PC-3 (cell line): Measurements from ENCODE around the gene CHAF1B. TPM values are rescaled to one million over a fixed set of nuclear protein-coding genes. Genes with fewer than 3 reads are reported as not detected.
"Not testable (repeated sequence)": the region's sequence is repeated elsewhere in the genome, so short reads cannot be mapped to it uniquely, and the experiment has no call there.

Experiments used
- ATAC-seq: fragments of 200-7000 bp; cut with Tn5 transposase; 2 replicates; pipeline ENCODE4 v1.9.1; 2020; ENCODE audit warnings: mild to moderate bottlenecking, moderate library complexity
- BruUV-seq: library from RNA; stranded (reverse); fragments of 400-500 nt; replicated peaks from 2 replicates; lab custom pipeline; 2021; lab: Mats Ljungman, UMichigan
- CTCF ChIA-PET: fragments of 300-600 bp; sonication (Branson Sonifier 250); formaldehyde crosslinking; loops from one replicate; lab custom pipeline; 2022; ENCODE audit warnings: antibody characterized with exemption; lab: Charles Lee
- POLR2A ChIA-PET: fragments of 300-600 bp; sonication (Branson Sonifier 250); formaldehyde crosslinking; loops from one replicate; lab custom pipeline; 2022; ENCODE audit warnings: antibody characterized with exemption; ENCODE audit not compliant: unreplicated experiment; lab: Charles Lee
- DNase-seq: peaks from one replicate; pipeline ENCODE4 v3.0.0-alpha.2; 2015
- H2AFZ ChIP-seq: fragments of 300-600 bp; sonication (generic); 2 replicates; pipeline ENCODE4 v1.6.0; 2016; ENCODE audit warnings: antibody characterized with exemption, low read length
- H3F3A ChIP-seq: fragments of 300-600 bp; sonication (generic); one replicate; pipeline ENCODE4 v1.6.0; 2017; ENCODE audit warnings: antibody characterized with exemption, low read length, control low read depth, mild to moderate bottlenecking; ENCODE audit not compliant: unreplicated experiment
- H3K27ac ChIP-seq: fragments of 300-600 bp; sonication (generic); 2 replicates; pipeline ENCODE4 v1.5.1; 2016; ENCODE audit warnings: mild to moderate bottlenecking, low read length
- H3K27me3 ChIP-seq: fragments of 300-600 bp; sonication (generic); 2 replicates; pipeline ENCODE4 v1.6.1; 2016; ENCODE audit warnings: low read length, mixed read lengths
- H3K36me3 ChIP-seq: fragments of 300-600 bp; sonication (generic); 2 replicates; pipeline ENCODE4 v1.6.1; 2016; ENCODE audit warnings: low read depth, mixed run types, low read length, mixed read lengths
- H3K4me1 ChIP-seq: fragments of 300-600 bp; sonication (generic); 2 replicates; pipeline ENCODE4 v1.5.1; 2016; ENCODE audit warnings: low read length; ENCODE audit not compliant: insufficient read depth
- H3K4me2 ChIP-seq: fragments of 300-600 bp; sonication (generic); 2 replicates; pipeline ENCODE4 v1.6.0; 2016; ENCODE audit warnings: low read length
- H3K4me3 ChIP-seq: fragments of 300-600 bp; sonication (generic); 2 replicates; pipeline ENCODE4 v1.5.1; 2016; ENCODE audit warnings: mild to moderate bottlenecking, low read length, mixed read lengths
- H3K79me2 ChIP-seq: fragments of 300-600 bp; sonication (generic); 2 replicates; pipeline ENCODE4 v1.6.1; 2017; ENCODE audit warnings: low read length, mixed read lengths
- H3K9ac ChIP-seq: fragments of 300-600 bp; sonication (generic); 2 replicates; pipeline ENCODE4 v1.6.0; 2016; ENCODE audit warnings: mild to moderate bottlenecking, low read length
- H3K9me2 ChIP-seq: fragments of 300-600 bp; sonication (generic); replicated peaks from 2 replicates; pipeline ENCODE4 v1.6.1; 2016; ENCODE audit warnings: mixed run types, low read length, mixed read lengths
- H3K9me3 ChIP-seq: fragments of 300-600 bp; sonication (generic); 2 replicates; pipeline ENCODE4 v1.6.1; 2016; ENCODE audit warnings: low read length, mixed read lengths
- H4K20me1 ChIP-seq: fragments of 300-600 bp; sonication (generic); 2 replicates; pipeline ENCODE4 v1.6.1; 2016; ENCODE audit warnings: low read length, mixed read lengths
- EZH2 ChIP-seq: fragments of 300-600 bp; sonication (generic); IDR thresholded peaks from one replicate; pipeline ENCODE4 v1.6.1; 2017; ENCODE audit warnings: antibody characterized with exemption, mild to moderate bottlenecking, low read length; ENCODE audit not compliant: unreplicated experiment
- EZH2phosphoT487 ChIP-seq: fragments of 300-600 bp; sonication (generic); IDR thresholded peaks from 2 replicates; pipeline ENCODE4 v1.6.1; 2018; ENCODE audit warnings: mild to moderate bottlenecking, antibody characterized with exemption, low read length, borderline replicate concordance
- intact Hi-C: fragments of 100-400 bp; cut with micrococcal nuclease; formaldehyde crosslinking; loops from 2 replicates; pipeline ENCODE4 v1.9.0; 2023
- total RNA-seq: library from RNA; depleted of rRNA; stranded (reverse); fragments of >200 nt; gene quantifications from 2 replicates; pipeline ENCODE4 v1.2.3, GENCODE V29; 2014
- TF ChIP-seq, protein P1 (sequence below): fragments of 300-600 bp; sonication (generic); conservative IDR thresholded peaks from 2 replicates; pipeline ENCODE4 v1.5.1; 2017; ENCODE audit warnings: antibody characterized with exemption, low read depth, mild to moderate bottlenecking, low read length

Gene CHAF1B
- total RNA-seq, 1 experiment from 2014 or later, result 19.0 TPM

DNA sequence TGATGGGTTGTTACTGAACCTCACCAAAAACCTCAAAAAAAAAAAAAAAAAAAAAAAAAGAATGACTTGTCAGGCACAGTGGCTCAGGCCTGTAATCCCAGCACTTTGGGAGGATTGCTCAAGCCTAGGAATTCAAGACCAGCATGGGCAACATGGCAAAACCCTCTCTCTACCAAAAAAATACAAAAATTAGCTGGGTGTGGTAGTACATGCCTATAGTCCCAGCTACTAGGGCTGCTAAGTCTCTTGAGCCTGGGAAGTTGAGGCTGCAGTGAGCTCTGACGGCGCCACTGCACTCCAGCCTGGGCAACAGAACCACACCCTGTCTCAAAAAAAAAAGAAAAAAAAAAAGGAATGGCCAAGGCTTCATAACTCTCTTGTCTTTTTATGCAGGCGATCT lies 11.1 kb downstream of the CHAF1B start:
- ATAC-seq, result no peak
- H3F3A ChIP-seq, result no peaks in the 10 kb centered on the region
- no peak overlapping the region for H3K9ac ChIP-seq
- no peaks in the 10 kb centered on the region for H4K20me1 ChIP-seq
- DNase-seq, result no peak
- intact Hi-C loops, result no loop called here
- no peaks in the 10 kb centered on the region for H3K9me3 ChIP-seq
- no peaks in the 10 kb centered on the region for H3K27me3 ChIP-seq
- H3K9me2 ChIP-seq, result no peaks in the 10 kb centered on the region
- H2AFZ ChIP-seq, result no peak overlapping the region
- H3K36me3 ChIP-seq, result peaks cover 21% of the 10 kb centered on the region; the same call in 1 of the 2 replicates
- TF ChIP-seq, protein P1, sequence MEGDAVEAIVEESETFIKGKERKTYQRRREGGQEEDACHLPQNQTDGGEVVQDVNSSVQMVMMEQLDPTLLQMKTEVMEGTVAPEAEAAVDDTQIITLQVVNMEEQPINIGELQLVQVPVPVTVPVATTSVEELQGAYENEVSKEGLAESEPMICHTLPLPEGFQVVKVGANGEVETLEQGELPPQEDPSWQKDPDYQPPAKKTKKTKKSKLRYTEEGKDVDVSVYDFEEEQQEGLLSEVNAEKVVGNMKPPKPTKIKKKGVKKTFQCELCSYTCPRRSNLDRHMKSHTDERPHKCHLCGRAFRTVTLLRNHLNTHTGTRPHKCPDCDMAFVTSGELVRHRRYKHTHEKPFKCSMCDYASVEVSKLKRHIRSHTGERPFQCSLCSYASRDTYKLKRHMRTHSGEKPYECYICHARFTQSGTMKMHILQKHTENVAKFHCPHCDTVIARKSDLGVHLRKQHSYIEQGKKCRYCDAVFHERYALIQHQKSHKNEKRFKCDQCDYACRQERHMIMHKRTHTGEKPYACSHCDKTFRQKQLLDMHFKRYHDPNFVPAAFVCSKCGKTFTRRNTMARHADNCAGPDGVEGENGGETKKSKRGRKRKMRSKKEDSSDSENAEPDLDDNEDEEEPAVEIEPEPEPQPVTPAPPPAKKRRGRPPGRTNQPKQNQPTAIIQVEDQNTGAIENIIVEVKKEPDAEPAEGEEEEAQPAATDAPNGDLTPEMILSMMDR, result no peak
- TF ChIP-seq EZH2phosphoT487 (no peak), EZH2 (no peak)
- no peak overlapping the region for H3K4me2 ChIP-seq
- BruUV-seq, result no TSS peak
- H3K27ac ChIP-seq, result no peak overlapping the region
- H3K4me1 ChIP-seq, result no peaks in the 10 kb centered on the region
- H3K79me2 ChIP-seq, result no peaks in the 10 kb centered on the region
- ChIA-PET CTCF (no interaction called here), POLR2A (no interaction called here)
- no peak overlapping the region for H3K4me3 ChIP-seq

- no peak overlapping the region for H2AFZ ChIP-seq
- H4K20me1 ChIP-seq, result no peaks in the 10 kb centered on the region
- H3K9me3 ChIP-seq, result no peaks in the 10 kb centered on the region
- ATAC-seq (no peak), DNase-seq (no peak)
- ChIA-PET POLR2A (no interaction called here), CTCF (no interaction called here)
- H3K79me2 ChIP-seq, result no peaks in the 10 kb centered on the region
- no peak overlapping the region for H3K4me3 ChIP-seq
- H3K9me2 ChIP-seq, result no peaks in the 10 kb centered on the region
- no peak overlapping the region for H3K4me2 ChIP-seq
- no peak overlapping the region for H3K9ac ChIP-seq
- BruUV-seq, result no TSS peak
- no peaks in the 10 kb centered on the region for H3K4me1 ChIP-seq
- no peak overlapping the region for H3K27ac ChIP-seq
- peaks cover 19% of the 10 kb centered on the region; the same call in 1 of the 2 replicates for H3K36me3 ChIP-seq
- intact Hi-C loops, result no loop called here
- TF ChIP-seq, protein P1, result no peak
- TF ChIP-seq EZH2phosphoT487 (no peak), EZH2 (no peak)
- H3K27me3 ChIP-seq, result no peaks in the 10 kb centered on the region
- no peaks in the 10 kb centered on the region for H3F3A ChIP-seq
Observed at GRCh38 chr21:36396971-36397370, 11.8 kb downstream of the CHAF1B start.

DNA sequence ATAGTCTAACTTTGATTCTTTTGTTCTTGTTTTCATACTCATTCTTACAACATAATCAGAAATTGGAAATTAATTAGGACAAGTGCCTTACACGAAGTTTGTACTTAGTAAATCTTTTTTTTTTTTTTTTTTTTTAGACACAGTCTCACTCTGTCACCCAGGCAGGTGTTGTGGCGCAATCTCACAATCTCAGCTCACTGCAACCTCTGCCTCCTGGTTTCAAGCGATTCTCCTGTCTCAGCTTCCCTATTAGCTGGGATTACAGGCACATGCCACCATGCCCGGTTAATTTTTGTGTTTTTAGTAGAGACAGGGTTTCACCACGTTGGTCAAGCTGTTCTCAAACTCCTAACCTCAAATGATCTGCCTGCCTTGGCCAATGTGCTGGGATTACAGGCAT lies 12.4 kb downstream of the CHAF1B start:
- Histone ChIP-seq H3K9ac (no peak overlapping the region), H3K27me3 (no peaks in the 10 kb centered on the region), H3K79me2 (no peaks in the 10 kb centered on the region), H3K9me3 (no peaks in the 10 kb centered on the region), H4K20me1 (no peaks in the 10 kb centered on the region), H3F3A (no peaks in the 10 kb centered on the region), H3K4me1 (no peaks in the 10 kb centered on the region), H3K27ac (no peak overlapping the region), H3K4me3 (no peak overlapping the region), H2AFZ (no peak overlapping the region), H3K4me2 (no peak overlapping the region), H3K36me3 (peaks cover 19% of the 10 kb centered on the region; the same call in 1 of the 2 replicates), H3K9me2 (no peaks in the 10 kb centered on the region)
- TF ChIP-seq EZH2phosphoT487 (no peak), EZH2 (no peak)
- TF ChIP-seq, protein P1, result no peak
- no TSS peak for BruUV-seq
- CTCF ChIA-PET, result no interaction called here
- no peak for DNase-seq
- POLR2A ChIA-PET, result no interaction called here
- intact Hi-C loops, result no loop called here
- ATAC-seq, result no peak

DNA sequence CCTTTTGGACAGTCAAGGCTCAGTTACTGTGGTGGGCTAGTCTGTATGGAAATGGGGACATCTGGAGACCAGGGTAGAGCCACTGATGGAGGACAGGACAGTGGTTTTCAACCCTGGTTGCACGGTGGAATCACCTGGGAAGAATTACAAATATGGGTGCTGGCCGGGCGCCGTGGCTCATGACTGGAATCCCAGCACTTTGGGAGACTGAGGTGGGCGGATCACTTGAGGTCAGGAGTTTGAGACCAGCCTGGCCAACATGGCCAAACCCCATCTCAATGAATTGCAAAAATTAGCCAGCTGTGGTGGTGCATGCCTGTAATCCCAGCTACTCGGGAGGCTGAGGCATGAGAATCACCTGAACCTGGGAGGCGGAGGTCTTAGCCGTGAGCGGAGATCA lies 14.5 kb downstream of the CHAF1B start:
- H3K4me1 ChIP-seq, CTCF ChIA-PET, H3K9ac ChIP-seq, BruUV-seq, H3K27ac ChIP-seq, POLR2A ChIA-PET, H3K4me3 ChIP-seq, H3K27me3 ChIP-seq, H2AFZ ChIP-seq, H3F3A ChIP-seq, H3K79me2 ChIP-seq, ATAC-seq, DNase-seq, H4K20me1 ChIP-seq, H3K9me2 ChIP-seq, H3K9me3 ChIP-seq, H3K4me2 ChIP-seq, intact Hi-C loops: not testable (repeated sequence)
- H3K36me3 ChIP-seq, result peaks cover 25% of the 10 kb centered on the region
